ENCODE measurements around the gene GSG1L. TPM values are rescaled to one million over a fixed set of nuclear protein-coding genes. Genes with fewer than 3 reads are reported as not detected.

GSG1L gene
- polyA plus RNA-seq, 1 donor (not counting 4 experiments of a cell fraction or from before 2014, with no cell fraction given) = not detected

DNA sequence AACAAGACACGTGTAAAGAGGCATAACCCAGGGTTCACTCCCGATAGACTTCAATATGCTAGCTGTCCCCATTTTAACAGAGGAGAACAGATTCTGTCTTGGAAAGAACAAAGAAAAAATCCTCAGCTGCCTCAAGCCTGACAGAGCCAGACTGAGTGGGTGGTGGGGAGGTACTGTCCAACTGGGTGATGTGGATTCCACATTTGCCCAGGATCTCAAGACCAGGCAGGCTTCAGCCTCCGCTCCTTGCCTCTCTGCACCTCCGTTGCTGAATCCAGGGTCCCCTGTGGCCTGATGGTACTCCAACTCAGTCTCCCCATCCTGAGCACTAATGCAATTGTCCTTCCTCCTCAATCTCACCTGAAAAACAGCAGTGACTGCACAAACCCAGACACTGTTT is 163.8 kb downstream of the GSG1L start:
- no peaks in the 10 kb centered on the region for H3K27me3 ChIP-seq (ENCODE audit: control insufficient read depth, extremely low read depth, insufficient read depth, low read length)
- H3K9me1 ChIP-seq (ENCODE audit: control insufficient read depth, extremely low read depth, insufficient read depth, low read length) = no peaks in the 10 kb centered on the region
- no peak overlapping the region for H2AFZ ChIP-seq (ENCODE audit: control insufficient read depth, low read length)
- no peaks in the 10 kb centered on the region for H3K9me3 ChIP-seq (ENCODE audit: control insufficient read depth, low read depth, low read length)
- no peak for TF ChIP-seq EZH2 (IDR thresholded peaks at IDR 0.05; ENCODE audit: low read length)
- TF ChIP-seq, protein P1, sequence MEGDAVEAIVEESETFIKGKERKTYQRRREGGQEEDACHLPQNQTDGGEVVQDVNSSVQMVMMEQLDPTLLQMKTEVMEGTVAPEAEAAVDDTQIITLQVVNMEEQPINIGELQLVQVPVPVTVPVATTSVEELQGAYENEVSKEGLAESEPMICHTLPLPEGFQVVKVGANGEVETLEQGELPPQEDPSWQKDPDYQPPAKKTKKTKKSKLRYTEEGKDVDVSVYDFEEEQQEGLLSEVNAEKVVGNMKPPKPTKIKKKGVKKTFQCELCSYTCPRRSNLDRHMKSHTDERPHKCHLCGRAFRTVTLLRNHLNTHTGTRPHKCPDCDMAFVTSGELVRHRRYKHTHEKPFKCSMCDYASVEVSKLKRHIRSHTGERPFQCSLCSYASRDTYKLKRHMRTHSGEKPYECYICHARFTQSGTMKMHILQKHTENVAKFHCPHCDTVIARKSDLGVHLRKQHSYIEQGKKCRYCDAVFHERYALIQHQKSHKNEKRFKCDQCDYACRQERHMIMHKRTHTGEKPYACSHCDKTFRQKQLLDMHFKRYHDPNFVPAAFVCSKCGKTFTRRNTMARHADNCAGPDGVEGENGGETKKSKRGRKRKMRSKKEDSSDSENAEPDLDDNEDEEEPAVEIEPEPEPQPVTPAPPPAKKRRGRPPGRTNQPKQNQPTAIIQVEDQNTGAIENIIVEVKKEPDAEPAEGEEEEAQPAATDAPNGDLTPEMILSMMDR (optimal IDR thresholded peaks at IDR 0.05 in 1 of 3, IDR thresholded peaks at IDR 0.05 in 1 of 3, conservative IDR thresholded peaks at IDR 0.05 in 1 of 3; ENCODE audit: extremely low read depth in 1 of 3, insufficient read depth in 2 of 3, low read length in 3 of 3) = no peak
- dilution Hi-C loops (cut with MboI; ENCODE audit: extremely low pct_ligation_motif_present, low sequenced_read_pairs) = no loop called here
- no peak overlapping the region for H3K4me3 ChIP-seq (ENCODE audit: control insufficient read depth in 2 of 3, extremely low read depth in 1 of 3, insufficient read depth in 2 of 3, low read depth in 1 of 3, low read length in 3 of 3)
- H3K9ac ChIP-seq (ENCODE audit: control insufficient read depth, extremely low read depth, insufficient read depth, low read length) = no peak overlapping the region
- no peaks in the 10 kb centered on the region for H3K36me3 ChIP-seq (ENCODE audit: control insufficient read depth in 2 of 2, extremely low read depth in 1 of 2, insufficient read depth in 2 of 2, low read length in 2 of 2)
- DNase-seq (ENCODE audit: low read depth, low spot score) (no peak), FAIRE-seq (no peak)
- H3K27ac ChIP-seq (ENCODE audit: control insufficient read depth, insufficient read depth, low read length) = no peak overlapping the region
- H3K4me2 ChIP-seq (ENCODE audit: control insufficient read depth, extremely low read depth, insufficient read depth, low read depth, low read length) = no peak overlapping the region
- H4K20me1 ChIP-seq (ENCODE audit: control insufficient read depth, extremely low read depth, insufficient read depth, low read length) = no peaks in the 10 kb centered on the region
- no peaks in the 10 kb centered on the region for H3K79me2 ChIP-seq (ENCODE audit: control insufficient read depth, insufficient read depth, low read length)
- no peaks in the 10 kb centered on the region for H3K4me1 ChIP-seq (ENCODE audit: control insufficient read depth, extremely low read depth, insufficient read depth, low read length)

DNA sequence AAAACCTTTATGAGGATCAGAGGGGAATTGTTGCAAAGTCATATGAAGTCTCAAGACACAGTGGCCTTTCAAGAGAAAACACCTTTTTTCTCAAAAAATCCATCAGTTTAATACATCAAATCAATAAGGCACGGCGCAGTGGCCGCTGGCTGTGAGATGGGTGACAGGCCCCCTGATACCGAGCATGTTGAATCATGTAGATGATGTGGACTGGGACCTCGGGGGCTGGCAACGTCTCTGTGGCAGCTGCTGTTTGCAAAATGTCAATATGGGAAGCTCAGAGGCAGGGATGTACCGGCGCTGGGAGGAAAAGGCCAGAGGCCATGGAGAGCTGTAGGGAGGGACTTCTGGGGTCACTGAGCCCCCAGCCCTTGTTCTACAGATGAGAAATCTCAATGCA is 169.1 kb downstream of the GSG1L start:
- no peak for FAIRE-seq
- Histone ChIP-seq H3K27ac (ENCODE audit: control insufficient read depth, insufficient read depth, low read length) (no peak overlapping the region), H3K9ac (ENCODE audit: control insufficient read depth, extremely low read depth, insufficient read depth, low read length) (no peak overlapping the region), H3K79me2 (ENCODE audit: control insufficient read depth, insufficient read depth, low read length) (no peaks in the 10 kb centered on the region), H3K9me1 (ENCODE audit: control insufficient read depth, extremely low read depth, insufficient read depth, low read length) (no peaks in the 10 kb centered on the region), H3K27me3 (ENCODE audit: control insufficient read depth, extremely low read depth, insufficient read depth, low read length) (no peaks in the 10 kb centered on the region), H3K4me3 (ENCODE audit: control insufficient read depth in 2 of 3, extremely low read depth in 1 of 3, insufficient read depth in 2 of 3, low read depth in 1 of 3, low read length in 3 of 3) (no peak overlapping the region), H3K36me3 (ENCODE audit: control insufficient read depth in 2 of 2, extremely low read depth in 1 of 2, insufficient read depth in 2 of 2, low read length in 2 of 2) (no peaks in the 10 kb centered on the region), H4K20me1 (ENCODE audit: control insufficient read depth, extremely low read depth, insufficient read depth, low read length) (no peaks in the 10 kb centered on the region), H3K4me1 (ENCODE audit: control insufficient read depth, extremely low read depth, insufficient read depth, low read length) (no peaks in the 10 kb centered on the region), H3K9me3 (ENCODE audit: control insufficient read depth, low read depth, low read length) (no peaks in the 10 kb centered on the region), H2AFZ (ENCODE audit: control insufficient read depth, low read length) (no peak overlapping the region), H3K4me2 (ENCODE audit: control insufficient read depth, extremely low read depth, insufficient read depth, low read depth, low read length) (no peak overlapping the region)
- DNase-seq (ENCODE audit: low read depth, low spot score) = no peak
- dilution Hi-C loops (cut with MboI; ENCODE audit: extremely low pct_ligation_motif_present, low sequenced_read_pairs) = no loop called here
- TF ChIP-seq, protein P1 (optimal IDR thresholded peaks at IDR 0.05 in 1 of 3, IDR thresholded peaks at IDR 0.05 in 1 of 3, conservative IDR thresholded peaks at IDR 0.05 in 1 of 3; ENCODE audit: extremely low read depth in 1 of 3, insufficient read depth in 2 of 3, low read length in 3 of 3) = no peak
- no peak for TF ChIP-seq EZH2 (IDR thresholded peaks at IDR 0.05; ENCODE audit: low read length)

Measured in keratinocyte (primary cell).